HAP-1 (cell line): ENCODE data around the gene RTP5.

Experiments used
- DNase-seq, 2 experiments: peaks; one replicate each; pipeline ENCODE4 v3.0.0-alpha.2; 2016 to 2020; ENCODE audit warnings: low spot score in 2 of 2
- H3K27me3 ChIP-seq: fragments of 250-450 bp; sonication (Bioruptor Pico); 2 replicates; pipeline ENCODE4 v1.5.1; 2020; ENCODE audit warnings: low read depth, mild to moderate bottlenecking, moderate library complexity
- H3K36me3 ChIP-seq: fragments of 250-450 bp; sonication (Bioruptor Pico); replicated peaks from 2 replicates; pipeline ENCODE4 v1.5.1; 2020; ENCODE audit warnings: mild to moderate bottlenecking
- H3K4me1 ChIP-seq: fragments of 250-450 bp; sonication (Bioruptor Pico); 2 replicates; pipeline ENCODE4 v1.5.1; 2020; ENCODE audit warnings: mild to moderate bottlenecking
- H3K4me3 ChIP-seq: fragments of 250-450 bp; sonication (Bioruptor Pico); 2 replicates; pipeline ENCODE4 v1.5.1; 2020; ENCODE audit warnings: mild to moderate bottlenecking, moderate library complexity
- H3K9me3 ChIP-seq: fragments of 250-450 bp; sonication (Bioruptor Pico); 2 replicates; pipeline ENCODE4 v1.5.1; 2020; ENCODE audit warnings: mild to moderate bottlenecking, moderate library complexity
- in situ Hi-C: fragments of 300-500 bp; cut with MboI; formaldehyde crosslinking; loops from 3 replicates; pipeline ENCODE4 v1.14.3; 2020; ENCODE audit warnings: low sequenced_read_pairs, inconsistent platforms, mixed read lengths

The RTP5 gene

GRCh38 chr2:241836292-241836691 is 33.2 kb upstream of the RTP5 start:
- Histone ChIP-seq H3K36me3 (no peaks in the 10 kb centered on the region), H3K9me3 (no peaks in the 10 kb centered on the region), H3K4me1 (peaks cover 6% of the 10 kb centered on the region), H3K27me3 (no peaks in the 10 kb centered on the region), H3K4me3 (no peak overlapping the region)
- no peak for DNase-seq
- in situ Hi-C loops, result no loop called here

- no peaks in the 10 kb centered on the region for H3K36me3 ChIP-seq
- no peaks in the 10 kb centered on the region for H3K27me3 ChIP-seq
- H3K4me3 ChIP-seq, result no peak overlapping the region
- no peaks in the 10 kb centered on the region for H3K9me3 ChIP-seq
- peaks cover 6% of the 10 kb centered on the region for H3K4me1 ChIP-seq
- DNase-seq, result no peak
- in situ Hi-C loops, result no loop called here
Measured at GRCh38 chr2:241837197-241837965, 32.1 kb upstream of the RTP5 start.

- in situ Hi-C loops, result no loop called here
- H3K4me1 ChIP-seq, result 0 out of 2 replicates have a peak, but pooled peaks cover 2% of the 10 kb centered on the region
- no peaks in the 10 kb centered on the region for H3K27me3 ChIP-seq
Measured at GRCh38 chr2:241841181-241842066, 28.1 kb upstream of the RTP5 start.

GRCh38 chr2:241842067-241842415 is 27.5 kb upstream of the RTP5 start:
- Histone ChIP-seq H3K36me3 (no peaks in the 10 kb centered on the region), H3K4me3 (no peak overlapping the region), H3K9me3 (no peaks in the 10 kb centered on the region), H3K4me1 (0 out of 2 replicates have a peak, but pooled peaks cover 2% of the 10 kb centered on the region), H3K27me3 (no peaks in the 10 kb centered on the region)
- peak in 1 of 2 experiments; percentile 7 for DNase-seq
- in situ Hi-C loops, result no loop called here

More at GRCh38 chr2:241841181-241842066, 28.1 kb upstream of the RTP5 start:
- H3K9me3 ChIP-seq, result no peaks in the 10 kb centered on the region
- no peak for DNase-seq
- no peaks in the 10 kb centered on the region for H3K36me3 ChIP-seq
- H3K4me3 ChIP-seq, result no peak overlapping the region

GRCh38 chr2:241842620-241843211 is 26.8 kb upstream of the RTP5 start:
- H3K9me3 ChIP-seq, result no peaks in the 10 kb centered on the region
- DNase-seq, result peak in 1 of 2 experiments; percentile 8
- in situ Hi-C loops, result no loop called here
- H3K4me3 ChIP-seq, result no peak overlapping the region
- 0 out of 2 replicates have a peak, but pooled peaks cover 2% of the 10 kb centered on the region for H3K4me1 ChIP-seq
- H3K36me3 ChIP-seq, result no peaks in the 10 kb centered on the region
- no peaks in the 10 kb centered on the region for H3K27me3 ChIP-seq

- Histone ChIP-seq H3K4me1 (0 out of 2 replicates have a peak, but pooled peaks cover 2% of the 10 kb centered on the region), H3K9me3 (no peaks in the 10 kb centered on the region), H3K4me3 (no peak overlapping the region), H3K36me3 (no peaks in the 10 kb centered on the region), H3K27me3 (no peaks in the 10 kb centered on the region)
- in situ Hi-C loops, result no loop called here
- DNase-seq, result no peak
Measured at GRCh38 chr2:241843321-241844065, 26.0 kb upstream of the RTP5 start.

GRCh38 chr2:241844066-241844728 is 25.3 kb upstream of the RTP5 start:
- peak; percentile 39 to 75 for DNase-seq
- Histone ChIP-seq H3K36me3 (no peaks in the 10 kb centered on the region), H3K4me3 (peak overlapping the region; percentile 19), H3K9me3 (no peaks in the 10 kb centered on the region), H3K4me1 (0 out of 2 replicates have a peak, but pooled peaks cover 2% of the 10 kb centered on the region), H3K27me3 (no peaks in the 10 kb centered on the region)
- in situ Hi-C loops, result no loop called here

- in situ Hi-C loops, result no loop called here
- Histone ChIP-seq H3K27me3 (no peaks in the 10 kb centered on the region), H3K4me1 (0 out of 2 replicates have a peak, but pooled peaks cover 2% of the 10 kb centered on the region), H3K9me3 (no peaks in the 10 kb centered on the region), H3K36me3 (no peaks in the 10 kb centered on the region), H3K4me3 (peak overlapping the region; percentile 19; the same call in 1 of the 2 replicates)
- peak in 1 of 2 experiments; percentile 8 for DNase-seq
Measured at GRCh38 chr2:241844831-241845578, 24.5 kb upstream of the RTP5 start.

- Histone ChIP-seq H3K27me3 (no peaks in the 10 kb centered on the region), H3K4me1 (0 out of 2 replicates have a peak, but pooled peaks cover 2% of the 10 kb centered on the region), H3K4me3 (no peak overlapping the region), H3K9me3 (no peaks in the 10 kb centered on the region), H3K36me3 (no peaks in the 10 kb centered on the region)
- in situ Hi-C loops, result no loop called here
- DNase-seq, result no peak
Measured at GRCh38 chr2:241846406-241846805, 23.1 kb upstream of the RTP5 start.

- Histone ChIP-seq H3K27me3 (no peaks in the 10 kb centered on the region), H3K36me3 (no peaks in the 10 kb centered on the region), H3K4me3 (no peak overlapping the region), H3K9me3 (no peaks in the 10 kb centered on the region), H3K4me1 (0 out of 2 replicates have a peak, but pooled peaks cover 2% of the 10 kb centered on the region)
- in situ Hi-C loops, result no loop called here
- no peak for DNase-seq
Measured at GRCh38 chr2:241848761-241849615, 20.5 kb upstream of the RTP5 start.

GRCh38 chr2:241849616-241850543 is 19.6 kb upstream of the RTP5 start:
- DNase-seq, result no peak
- Histone ChIP-seq H3K9me3 (no peaks in the 10 kb centered on the region), H3K36me3 (no peaks in the 10 kb centered on the region), H3K27me3 (no peaks in the 10 kb centered on the region), H3K4me3 (no peak overlapping the region), H3K4me1 (no peaks in the 10 kb centered on the region)
- in situ Hi-C loops, result no loop called here
